ENCODE measurements around the gene ULK1. TPM values are rescaled to one million over a fixed set of nuclear protein-coding genes. Genes with fewer than 3 reads are reported as not detected.

ULK1 gene
- total RNA-seq, 4 donors from 2014 or later: 11.8 to 135 (median 38.8) TPM

- H3K36me3 ChIP-seq: no peaks in the 10 kb centered on the region
- intact Hi-C loops (cut with DNase I; ENCODE audit: low total_unique reads): no loop called here
- H3K27ac ChIP-seq: no peak overlapping the region
- peaks cover 0 to 6% of the 10 kb centered on the region in 2 donors for H3K4me1 ChIP-seq
- no peak overlapping the region for H3K4me3 ChIP-seq
- H3K9me3 ChIP-seq: no peaks in the 10 kb centered on the region
- no peaks in the 10 kb centered on the region for H3K27me3 ChIP-seq
- no peak for DNase-seq
- no peak for TF ChIP-seq POLR2A (IDR thresholded peaks at IDR 0.05)
Observed at GRCh38 chr12:131907379-131908091, 13.1 kb downstream of the ULK1 start.

- intact Hi-C loops (cut with DNase I; ENCODE audit: low total_unique reads): no loop called here
- H3K9me3 ChIP-seq: no peaks in the 10 kb centered on the region
- no peak overlapping the region for H3K27ac ChIP-seq
- H3K36me3 ChIP-seq: no peaks in the 10 kb centered on the region
- no peak overlapping the region for H3K4me3 ChIP-seq
- no peaks in the 10 kb centered on the region for H3K27me3 ChIP-seq
- DNase-seq: no peak
- TF ChIP-seq CTCF (IDR thresholded peaks at IDR 0.05) (no peak), POLR2A (IDR thresholded peaks at IDR 0.05) (no peak)
- no peaks in the 10 kb centered on the region for H3K4me1 ChIP-seq
Observed at GRCh38 chr12:131908092-131909080, 14.0 kb downstream of the ULK1 start.

- Histone ChIP-seq H3K4me3 (no peak overlapping the region), H3K27ac (no peak overlapping the region), H3K27me3 (no peaks in the 10 kb centered on the region), H3K4me1 (no peaks in the 10 kb centered on the region), H3K36me3 (no peaks in the 10 kb centered on the region), H3K9me3 (no peaks in the 10 kb centered on the region)
- no peak for TF ChIP-seq POLR2A (IDR thresholded peaks at IDR 0.05)
- TF ChIP-seq CTCF (IDR thresholded peaks at IDR 0.05): no peak
- DNase-seq: no peak
- intact Hi-C loops (cut with DNase I; ENCODE audit: low total_unique reads): no loop called here
Observed at GRCh38 chr12:131909081-131909751, 14.8 kb downstream of the ULK1 start.

GRCh38 chr12:131909752-131910219 lies 15.4 kb downstream of the ULK1 start:
- H3K27me3 ChIP-seq: no peaks in the 10 kb centered on the region
- H3K4me3 ChIP-seq: no peak overlapping the region
- H3K36me3 ChIP-seq: no peaks in the 10 kb centered on the region
- no peaks in the 10 kb centered on the region for H3K4me1 ChIP-seq
- TF ChIP-seq CTCF (IDR thresholded peaks at IDR 0.05): no peak
- no peak for TF ChIP-seq POLR2A (IDR thresholded peaks at IDR 0.05)
- no peak overlapping the region for H3K27ac ChIP-seq
- intact Hi-C loops (cut with DNase I; ENCODE audit: low total_unique reads): no loop called here
- no peak for DNase-seq
- H3K9me3 ChIP-seq: no peaks in the 10 kb centered on the region

- H3K27ac ChIP-seq: no peak overlapping the region
- DNase-seq: no peak
- no peaks in the 10 kb centered on the region for H3K9me3 ChIP-seq
- no peak overlapping the region for H3K4me3 ChIP-seq
- intact Hi-C loops (cut with DNase I; ENCODE audit: low total_unique reads): no loop called here
- no peaks in the 10 kb centered on the region for H3K4me1 ChIP-seq
- H3K27me3 ChIP-seq: no peaks in the 10 kb centered on the region
- TF ChIP-seq CTCF (IDR thresholded peaks at IDR 0.05) (no peak), POLR2A (IDR thresholded peaks at IDR 0.05) (no peak)
- H3K36me3 ChIP-seq: no peaks in the 10 kb centered on the region
Observed at GRCh38 chr12:131910302-131911027, 16.0 kb downstream of the ULK1 start.

Measured in uterus (tissue), 4 donors.